ENCODE data around the gene TENM3. TPM values are rescaled to one million over a fixed set of nuclear protein-coding genes. Genes with fewer than 3 reads are reported as not detected.

TENM3 gene
- total and polyA plus RNA-seq, 2 donors from 2014 or later, result 0.58 to 6.8 TPM

GRCh38 chr4:182212211-182212761, 30.9 kb upstream of the TENM3 start:
- Histone ChIP-seq H3K4me1 (ENCODE audit: control insufficient read depth in 2 of 3, insufficient read depth in 2 of 3, low read depth in 1 of 3, low read length in 3 of 3) (peaks cover 0 to 6% (median 0%) of the 10 kb centered on the region in 3 donors), H3K36me3 (ENCODE audit: control insufficient read depth in 2 of 3, insufficient read depth in 3 of 3, low read length in 3 of 3) (no peaks in the 10 kb centered on the region), H3K27ac (ENCODE audit: low read depth in 2 of 2, low read length in 2 of 2) (no peak overlapping the region), H3K9me3 (ENCODE audit: control insufficient read depth in 2 of 3, insufficient read depth in 1 of 3, low read length in 3 of 3) (no peaks in the 10 kb centered on the region), H3K9ac (ENCODE audit: low read length in 3 of 3) (no peak overlapping the region), H3K4me3 (ENCODE audit: low read length in 3 of 3) (no peak overlapping the region), H3K27me3 (ENCODE audit: control insufficient read depth, insufficient read depth, low read length) (no peaks in the 10 kb centered on the region)
- intact Hi-C loops (cut with DNase I), result no loop called here
- FAIRE-seq (no peak), DNase-seq (peak in 4 of 5 donors; percentile 62 to 77 (median 70))
- TF ChIP-seq, protein P1, sequence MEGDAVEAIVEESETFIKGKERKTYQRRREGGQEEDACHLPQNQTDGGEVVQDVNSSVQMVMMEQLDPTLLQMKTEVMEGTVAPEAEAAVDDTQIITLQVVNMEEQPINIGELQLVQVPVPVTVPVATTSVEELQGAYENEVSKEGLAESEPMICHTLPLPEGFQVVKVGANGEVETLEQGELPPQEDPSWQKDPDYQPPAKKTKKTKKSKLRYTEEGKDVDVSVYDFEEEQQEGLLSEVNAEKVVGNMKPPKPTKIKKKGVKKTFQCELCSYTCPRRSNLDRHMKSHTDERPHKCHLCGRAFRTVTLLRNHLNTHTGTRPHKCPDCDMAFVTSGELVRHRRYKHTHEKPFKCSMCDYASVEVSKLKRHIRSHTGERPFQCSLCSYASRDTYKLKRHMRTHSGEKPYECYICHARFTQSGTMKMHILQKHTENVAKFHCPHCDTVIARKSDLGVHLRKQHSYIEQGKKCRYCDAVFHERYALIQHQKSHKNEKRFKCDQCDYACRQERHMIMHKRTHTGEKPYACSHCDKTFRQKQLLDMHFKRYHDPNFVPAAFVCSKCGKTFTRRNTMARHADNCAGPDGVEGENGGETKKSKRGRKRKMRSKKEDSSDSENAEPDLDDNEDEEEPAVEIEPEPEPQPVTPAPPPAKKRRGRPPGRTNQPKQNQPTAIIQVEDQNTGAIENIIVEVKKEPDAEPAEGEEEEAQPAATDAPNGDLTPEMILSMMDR (IDR thresholded peaks at IDR 0.05; ENCODE audit: borderline replicate concordance, extremely low read depth, insufficient read depth), result no peak

DNA sequence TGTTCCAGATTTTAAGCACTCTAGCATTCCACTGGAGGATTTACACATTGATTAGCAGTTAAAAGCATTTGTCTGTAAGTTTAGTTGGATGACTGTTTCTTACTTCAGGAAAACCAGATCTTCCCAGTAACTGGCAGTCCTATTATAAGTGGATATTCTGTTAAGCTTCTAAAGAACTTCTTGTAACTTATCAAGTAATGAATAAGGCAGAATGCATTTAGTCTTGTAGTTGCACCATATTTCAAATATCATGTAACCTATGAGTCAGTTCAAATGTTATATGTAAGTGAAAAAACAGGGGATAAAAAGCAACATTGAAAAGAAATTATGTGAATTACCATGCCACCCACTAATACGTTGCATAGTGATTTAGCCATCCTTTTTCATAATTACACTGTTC, 30.2 kb upstream of the TENM3 start:
- FAIRE-seq, result no peak
- Histone ChIP-seq H3K9ac (ENCODE audit: low read length in 3 of 3) (no peak overlapping the region), H3K36me3 (ENCODE audit: control insufficient read depth in 2 of 3, insufficient read depth in 3 of 3, low read length in 3 of 3) (no peaks in the 10 kb centered on the region)

DNA sequence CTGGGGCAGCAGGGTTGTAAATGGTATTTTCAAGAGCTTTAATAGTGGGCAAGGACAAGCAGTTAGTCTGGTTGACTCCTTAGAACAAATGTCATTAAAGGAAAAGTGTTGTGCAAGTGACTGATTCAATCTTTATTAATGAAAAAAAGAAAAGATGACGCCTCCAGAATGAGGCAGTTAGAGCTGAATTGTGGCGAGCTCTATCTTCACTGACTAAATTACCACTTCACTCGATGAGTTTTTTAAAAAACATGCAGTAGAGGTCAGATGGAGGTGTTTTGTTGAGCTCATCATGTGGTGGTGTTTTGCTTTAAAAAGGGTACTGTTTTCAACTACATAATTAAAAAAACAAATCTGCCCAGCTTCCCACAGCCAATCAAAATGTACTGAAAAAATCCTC, 28.1 kb upstream of the TENM3 start:
- Histone ChIP-seq H3K27me3 (ENCODE audit: control insufficient read depth, insufficient read depth, low read length) (no peaks in the 10 kb centered on the region), H3K9me3 (ENCODE audit: control insufficient read depth in 2 of 3, insufficient read depth in 1 of 3, low read length in 3 of 3) (no peaks in the 10 kb centered on the region), H3K4me3 (ENCODE audit: low read length in 3 of 3) (no peak overlapping the region), H3K4me1 (ENCODE audit: control insufficient read depth in 2 of 3, insufficient read depth in 2 of 3, low read depth in 1 of 3, low read length in 3 of 3) (no peaks in the 10 kb centered on the region), H3K36me3 (ENCODE audit: control insufficient read depth in 2 of 3, insufficient read depth in 3 of 3, low read length in 3 of 3) (no peaks in the 10 kb centered on the region), H3K27ac (ENCODE audit: low read depth in 2 of 2, low read length in 2 of 2) (no peak overlapping the region), H3K9ac (ENCODE audit: low read length in 3 of 3) (no peak overlapping the region)
- FAIRE-seq, result no peak
- TF ChIP-seq, protein P1 (IDR thresholded peaks at IDR 0.05; ENCODE audit: borderline replicate concordance, extremely low read depth, insufficient read depth), result no peak
- no peak for DNase-seq
- intact Hi-C loops (cut with DNase I), result no loop called here

More for the DNA sequence above, 30.2 kb upstream of the TENM3 start:
- DNase-seq, result no peak
- H3K27me3 ChIP-seq (ENCODE audit: control insufficient read depth, insufficient read depth, low read length), result no peaks in the 10 kb centered on the region
- no peak overlapping the region for H3K27ac ChIP-seq (ENCODE audit: low read depth in 2 of 2, low read length in 2 of 2)
- no peaks in the 10 kb centered on the region for H3K9me3 ChIP-seq (ENCODE audit: control insufficient read depth in 2 of 3, insufficient read depth in 1 of 3, low read length in 3 of 3)
- no peaks in the 10 kb centered on the region for H3K4me1 ChIP-seq (ENCODE audit: control insufficient read depth in 2 of 3, insufficient read depth in 2 of 3, low read depth in 1 of 3, low read length in 3 of 3)
- no peak overlapping the region for H3K4me3 ChIP-seq (ENCODE audit: low read length in 3 of 3)
- TF ChIP-seq, protein P1 (IDR thresholded peaks at IDR 0.05; ENCODE audit: borderline replicate concordance, extremely low read depth, insufficient read depth), result no peak
- intact Hi-C loops (cut with DNase I), result no loop called here

DNA sequence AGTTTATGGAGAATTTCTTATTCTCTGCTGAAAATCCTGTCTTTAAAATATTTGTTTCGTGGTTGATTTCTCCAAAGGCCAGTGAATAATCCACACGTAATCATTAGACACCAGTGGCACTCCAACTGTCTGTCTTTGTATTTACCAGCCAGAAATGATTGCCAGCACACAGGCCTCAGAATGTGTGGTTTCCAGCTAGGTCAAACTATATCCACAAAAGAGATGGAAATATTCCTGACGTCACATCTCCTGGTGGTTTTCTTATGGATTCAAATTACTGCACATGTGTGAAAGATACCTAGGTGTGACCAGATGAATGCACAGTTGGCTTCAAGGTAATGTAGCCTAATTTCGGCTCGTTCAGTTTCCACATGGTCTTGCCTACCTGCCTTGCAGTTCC, 27.2 kb upstream of the TENM3 start:
- Histone ChIP-seq H3K36me3 (ENCODE audit: control insufficient read depth in 2 of 3, insufficient read depth in 3 of 3, low read length in 3 of 3) (no peaks in the 10 kb centered on the region), H3K27ac (ENCODE audit: low read depth in 2 of 2, low read length in 2 of 2) (no peak overlapping the region), H3K9me3 (ENCODE audit: control insufficient read depth in 2 of 3, insufficient read depth in 1 of 3, low read length in 3 of 3) (no peaks in the 10 kb centered on the region), H3K4me1 (ENCODE audit: control insufficient read depth in 2 of 3, insufficient read depth in 2 of 3, low read depth in 1 of 3, low read length in 3 of 3) (no peaks in the 10 kb centered on the region), H3K4me3 (ENCODE audit: low read length in 3 of 3) (no peak overlapping the region), H3K27me3 (ENCODE audit: control insufficient read depth, insufficient read depth, low read length) (no peaks in the 10 kb centered on the region), H3K9ac (ENCODE audit: low read length in 3 of 3) (no peak overlapping the region)
- intact Hi-C loops (cut with DNase I), result no loop called here
- TF ChIP-seq, protein P1 (IDR thresholded peaks at IDR 0.05; ENCODE audit: borderline replicate concordance, extremely low read depth, insufficient read depth), result no peak
- DNase-seq (no peak), FAIRE-seq (no peak)
